Measurements from ENCODE around the gene ZNF239. TPM values are rescaled to one million over a fixed set of nuclear protein-coding genes. Genes with fewer than 3 reads are reported as not detected.

ZNF239 gene
- total and polyA plus RNA-seq, 2 of the 4 experiments (the other 2 are of a cell fraction): 7.4 to 12.7 TPM

DNA sequence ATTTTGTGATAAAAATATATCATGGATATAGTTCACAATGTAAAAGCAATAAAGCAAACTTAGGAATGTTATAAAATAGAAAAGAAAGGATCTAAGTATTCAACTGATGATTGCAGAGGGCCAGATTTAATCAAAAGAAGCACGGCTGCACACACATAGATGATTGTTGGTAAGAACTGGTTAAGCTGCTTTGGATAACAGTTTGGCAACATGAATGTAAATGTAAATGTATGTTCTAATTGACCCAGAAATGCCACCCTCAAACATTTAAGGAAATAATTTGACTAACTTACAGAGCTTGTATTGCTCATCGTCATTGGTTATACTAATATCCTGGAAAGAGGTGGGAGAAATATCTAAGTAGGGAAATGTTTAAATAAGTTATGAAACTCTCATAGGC lies 45.0 kb upstream of the ZNF239 start:
- dilution Hi-C loops (cut with HindIII; ENCODE audit: low sequenced_read_pairs, unreplicated experiment): no loop called here
- ChIA-PET CTCF (no interaction called here), POLR2A (ENCODE audit: unreplicated experiment) (no interaction called here)
- Histone ChIP-seq H2BK15ac (ENCODE audit: low read depth, low read length) (no peak overlapping the region), H3K27ac (ENCODE audit: insufficient read depth, low read length) (no peak overlapping the region), H4K91ac (ENCODE audit: insufficient read depth, low read depth, low read length) (no peak overlapping the region), H2BK20ac (ENCODE audit: low read depth, low read length) (no peak overlapping the region), H4K20me1 (ENCODE audit: insufficient read depth, low read length) (no peaks in the 10 kb centered on the region), H3K9me1 (ENCODE audit: insufficient read depth, low read length) (no peaks in the 10 kb centered on the region), H4K5ac (ENCODE audit: low read depth, low read length) (no peak overlapping the region), H3K56ac (ENCODE audit: extremely low read depth, insufficient read depth, low read length) (no peak overlapping the region), H3K79me1 (ENCODE audit: low read depth in 1 of 2, low read length in 2 of 2) (no peaks in the 10 kb centered on the region; a peak in 1 of 4 replicates), H3K23ac (ENCODE audit: low read depth, low read length) (no peak overlapping the region), H4K8ac (ENCODE audit: low read depth in 2 of 2, low read length in 2 of 2) (no peak overlapping the region), H2BK120ac (ENCODE audit: low read depth, low read length) (no peak overlapping the region), H3K18ac (ENCODE audit: low read depth, low read length) (no peak overlapping the region), H3K9ac (ENCODE audit: low read depth, low read length) (no peak overlapping the region), H3K9me3 (ENCODE audit: control insufficient read depth, insufficient read depth, low read length) (peaks cover 19% of the 10 kb centered on the region), H3K14ac (replicated peaks; ENCODE audit: low read depth, low read length) (no peak overlapping the region), H2AK9ac (replicated peaks; ENCODE audit: low read depth, low read length, poor library complexity) (no peak overlapping the region), H3K4me3 (ENCODE audit: insufficient read depth, low read depth, low read length) (no peak overlapping the region), H2BK5ac (ENCODE audit: low read depth, low read length, poor library complexity, severe bottlenecking) (no peak overlapping the region), H3K36me3 (ENCODE audit: control insufficient read depth, insufficient read depth, low read length) (peaks cover 4% of the 10 kb centered on the region; the same call in 1 of the 2 replicates), H3K4me1 (ENCODE audit: control insufficient read depth, insufficient read depth, low read length) (no peaks in the 10 kb centered on the region), H2AK5ac (ENCODE audit: low read depth, low read length) (no peak overlapping the region), H3K4ac (ENCODE audit: low read depth, low read length) (no peak overlapping the region), H3K27me3 (ENCODE audit: control insufficient read depth, insufficient read depth, low read length) (no peaks in the 10 kb centered on the region), H3K4me2 (ENCODE audit: low read depth, low read length) (no peak overlapping the region), H2AFZ (replicated peaks; ENCODE audit: low read length, poor library complexity) (no peak overlapping the region)
- intact Hi-C loops (cut with micrococcal nuclease): no loop called here
- no CpG with 5 or more reads among the region's 2 CpGs for WGBS, 2 experiments (ENCODE audit: extremely low coverage in 2 of 2, insufficient read length in 1 of 2)
- in situ Hi-C loops (cut with MboI; ENCODE audit: low sequenced_read_pairs): no loop called here
- ATAC-seq (ENCODE audit: low read depth) (no peak), DNase-seq (no peak)
- BruUV-seq (replicated peaks): no TSS peak
- TF ChIP-seq BHLHE40 (IDR thresholded peaks at IDR 0.05; ENCODE audit: low read depth, low read length) (no peak), POLR2A (IDR thresholded peaks at IDR 0.05; ENCODE audit: low read depth, low read length) (no peak), RCOR1 (IDR thresholded peaks at IDR 0.05; ENCODE audit: insufficient replicate concordance, low read length) (no peak), NFE2L2 (IDR thresholded peaks at IDR 0.05; ENCODE audit: low read depth, low read length) (no peak), RFX5 (IDR thresholded peaks at IDR 0.05; ENCODE audit: low read depth, low read length) (no peak), SMC3 (IDR thresholded peaks at IDR 0.05; ENCODE audit: low read depth, low read length) (no peak), MAFK (IDR thresholded peaks at IDR 0.05; ENCODE audit: low read depth, low read length) (no peak), CHD1 (IDR thresholded peaks at IDR 0.05; ENCODE audit: low read depth, low read length) (no peak), MAZ (IDR thresholded peaks at IDR 0.05; ENCODE audit: borderline replicate concordance, low read depth, low read length) (no peak), MXI1 (IDR thresholded peaks at IDR 0.05; ENCODE audit: borderline replicate concordance, low read depth, low read length) (no peak), CEBPB (IDR thresholded peaks at IDR 0.05; ENCODE audit: low read depth, low read length) (no peak), FOS (IDR thresholded peaks at IDR 0.05; ENCODE audit: low read depth, low read length) (no peak), RAD21 (IDR thresholded peaks at IDR 0.05; ENCODE audit: low read length) (no peak)
- TF ChIP-seq, protein P1, sequence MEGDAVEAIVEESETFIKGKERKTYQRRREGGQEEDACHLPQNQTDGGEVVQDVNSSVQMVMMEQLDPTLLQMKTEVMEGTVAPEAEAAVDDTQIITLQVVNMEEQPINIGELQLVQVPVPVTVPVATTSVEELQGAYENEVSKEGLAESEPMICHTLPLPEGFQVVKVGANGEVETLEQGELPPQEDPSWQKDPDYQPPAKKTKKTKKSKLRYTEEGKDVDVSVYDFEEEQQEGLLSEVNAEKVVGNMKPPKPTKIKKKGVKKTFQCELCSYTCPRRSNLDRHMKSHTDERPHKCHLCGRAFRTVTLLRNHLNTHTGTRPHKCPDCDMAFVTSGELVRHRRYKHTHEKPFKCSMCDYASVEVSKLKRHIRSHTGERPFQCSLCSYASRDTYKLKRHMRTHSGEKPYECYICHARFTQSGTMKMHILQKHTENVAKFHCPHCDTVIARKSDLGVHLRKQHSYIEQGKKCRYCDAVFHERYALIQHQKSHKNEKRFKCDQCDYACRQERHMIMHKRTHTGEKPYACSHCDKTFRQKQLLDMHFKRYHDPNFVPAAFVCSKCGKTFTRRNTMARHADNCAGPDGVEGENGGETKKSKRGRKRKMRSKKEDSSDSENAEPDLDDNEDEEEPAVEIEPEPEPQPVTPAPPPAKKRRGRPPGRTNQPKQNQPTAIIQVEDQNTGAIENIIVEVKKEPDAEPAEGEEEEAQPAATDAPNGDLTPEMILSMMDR (conservative IDR thresholded peaks at IDR 0.05; ENCODE audit: low read depth, low read length): no peak
- TF ChIP-seq, protein P2, sequence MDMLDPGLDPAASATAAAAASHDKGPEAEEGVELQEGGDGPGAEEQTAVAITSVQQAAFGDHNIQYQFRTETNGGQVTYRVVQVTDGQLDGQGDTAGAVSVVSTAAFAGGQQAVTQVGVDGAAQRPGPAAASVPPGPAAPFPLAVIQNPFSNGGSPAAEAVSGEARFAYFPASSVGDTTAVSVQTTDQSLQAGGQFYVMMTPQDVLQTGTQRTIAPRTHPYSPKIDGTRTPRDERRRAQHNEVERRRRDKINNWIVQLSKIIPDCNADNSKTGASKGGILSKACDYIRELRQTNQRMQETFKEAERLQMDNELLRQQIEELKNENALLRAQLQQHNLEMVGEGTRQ (IDR thresholded peaks at IDR 0.05; ENCODE audit: low read depth, low read length): no peak
- TF ChIP-seq, protein P3, sequence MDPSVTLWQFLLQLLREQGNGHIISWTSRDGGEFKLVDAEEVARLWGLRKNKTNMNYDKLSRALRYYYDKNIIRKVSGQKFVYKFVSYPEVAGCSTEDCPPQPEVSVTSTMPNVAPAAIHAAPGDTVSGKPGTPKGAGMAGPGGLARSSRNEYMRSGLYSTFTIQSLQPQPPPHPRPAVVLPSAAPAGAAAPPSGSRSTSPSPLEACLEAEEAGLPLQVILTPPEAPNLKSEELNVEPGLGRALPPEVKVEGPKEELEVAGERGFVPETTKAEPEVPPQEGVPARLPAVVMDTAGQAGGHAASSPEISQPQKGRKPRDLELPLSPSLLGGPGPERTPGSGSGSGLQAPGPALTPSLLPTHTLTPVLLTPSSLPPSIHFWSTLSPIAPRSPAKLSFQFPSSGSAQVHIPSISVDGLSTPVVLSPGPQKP (IDR thresholded peaks at IDR 0.05; ENCODE audit: borderline replicate concordance, low read depth, low read length): no peak

Measured in IMR-90 (cell line).